Endothelial cell of umbilical vein (primary cell): ENCODE measurements around the gene LRRC59. TPM values are rescaled to one million over a fixed set of nuclear protein-coding genes. Genes with fewer than 3 reads are reported as not detected.

Experiments used
- BruUV-seq: library from RNA; stranded (reverse); fragments of 400-500 nt; replicated peaks from 2 replicates; lab custom pipeline; 2021; lab: Mats Ljungman, UMichigan
- CTCF ChIA-PET: fragments of 300-600, 350-600 bp; sonication (Branson Sonifier 250); formaldehyde crosslinking; loops from one replicate; lab custom pipeline; 2021; ENCODE audit warnings: antibody characterized with exemption, inconsistent platforms; lab: Charles Lee
- POLR2A ChIA-PET: fragments of 300-600, 350-600 bp; sonication (Branson Sonifier 250); formaldehyde crosslinking; loops from one replicate; lab custom pipeline; 2021; ENCODE audit warnings: antibody characterized with exemption, inconsistent platforms; lab: Charles Lee
- DNase-seq: peaks from one replicate; pipeline ENCODE4 v3.0.0-alpha.2; 2011; ENCODE audit warnings: low read depth, low spot score
- FAIRE-seq: peaks from 2 replicates; lab custom pipeline; 2011; peaks lifted over from hg19 to GRCh38; lab: Jason Lieb, UNC
- H2AFZ ChIP-seq: 2 replicates; pipeline ENCODE4 v1.6.0; 2012; ENCODE audit warnings: low read depth, low read length, control low read depth, inconsistent platforms
- H3K27ac ChIP-seq: 2 replicates; pipeline ENCODE4 v1.5.1; 2011; ENCODE audit warnings: low read depth, mild to moderate bottlenecking, control low read depth, low read length, moderate library complexity; ENCODE audit not compliant: insufficient read depth
- H3K27me3 ChIP-seq, 2 experiments: 2 replicates each; pipeline versions ENCODE4 v1.6.0 to v1.6.1; 2011; ENCODE audit warnings: low read length in 2 of 2, mixed read lengths in 1 of 2; ENCODE audit not compliant: control insufficient read depth in 2 of 2, insufficient read depth in 2 of 2
- H3K36me3 ChIP-seq, 2 experiments: 2 replicates in 1 of 2; 3 replicates in 1 of 2; pipeline ENCODE4 v1.5.1; 2011; ENCODE audit warnings: low read length in 2 of 2, mild to moderate bottlenecking in 1 of 2, moderate library complexity in 1 of 2; ENCODE audit not compliant: control insufficient read depth in 2 of 2, insufficient read depth in 2 of 2; ENCODE audit errors: extremely low read depth in 1 of 2
- H3K4me1 ChIP-seq: 3 replicates; pipeline ENCODE4 v1.5.1; 2011; ENCODE audit warnings: mild to moderate bottlenecking, low read length; ENCODE audit not compliant: control insufficient read depth, insufficient read depth; ENCODE audit errors: extremely low read depth
- H3K4me2 ChIP-seq: 2 replicates; pipeline ENCODE4 v1.6.1; 2011; ENCODE audit warnings: low read length, control low read depth, mixed read lengths; ENCODE audit not compliant: insufficient read depth
- H3K4me3 ChIP-seq, 3 experiments: fragments of 200-600 bp in 1 of 3; sonication (generic), shearing (Covaris generic) in 1 of 3; replicated peaks in 1 of 3; 2 replicates each; pipeline ENCODE4 v1.5.1; 2011 to 2016; ENCODE audit warnings: control low read depth in 3 of 3, low read length in 3 of 3, mild to moderate bottlenecking in 2 of 3, inconsistent platforms in 1 of 3, low read depth in 1 of 3, moderate library complexity in 1 of 3; ENCODE audit not compliant: insufficient read depth in 1 of 3
- H3K79me2 ChIP-seq: 2 replicates; pipeline ENCODE4 v1.6.0; 2012; ENCODE audit warnings: low read length, inconsistent platforms; ENCODE audit not compliant: control insufficient read depth, insufficient read depth
- H3K9ac ChIP-seq: replicated peaks from 2 replicates; pipeline ENCODE3; 2011; ENCODE audit warnings: low read length, control low read depth; ENCODE audit not compliant: insufficient read depth; ENCODE audit errors: extremely low read depth
- H3K9me1 ChIP-seq: replicated peaks from 3 replicates; pipeline ENCODE4 v1.6.0; 2011; ENCODE audit warnings: mild to moderate bottlenecking, low read length; ENCODE audit not compliant: control insufficient read depth, insufficient read depth; ENCODE audit errors: extremely low read depth
- H3K9me3 ChIP-seq: replicated peaks from 2 replicates; pipeline ENCODE4 v1.5.1; 2012; ENCODE audit warnings: low read length, inconsistent platforms; ENCODE audit not compliant: control insufficient read depth, insufficient read depth
- H4K20me1 ChIP-seq: replicated peaks from 2 replicates; pipeline ENCODE3; 2011; ENCODE audit warnings: mild to moderate bottlenecking, low read length; ENCODE audit not compliant: control insufficient read depth, insufficient read depth; ENCODE audit errors: extremely low read depth
- CTCF ChIP-seq, 2 donors: IDR thresholded peaks; 1 replicate in 1 of 2; 2 replicates in 1 of 2; pipeline ENCODE4 v1.5.1; 2011; ENCODE audit warnings: low read length in 2 of 2, mild to moderate bottlenecking in 2 of 2, moderate library complexity in 2 of 2, control low read depth in 1 of 2, inconsistent platforms in 1 of 2, low read depth in 1 of 2; ENCODE audit not compliant: insufficient read depth in 1 of 2; ENCODE audit errors: extremely low read depth in 1 of 2
- EZH2 ChIP-seq: IDR thresholded peaks from 2 replicates; pipeline ENCODE4 v1.6.1; 2012; ENCODE audit warnings: borderline replicate concordance, low read depth, mild to moderate bottlenecking, moderate library complexity, low read length, inconsistent platforms; ENCODE audit not compliant: severe bottlenecking
- GATA2 ChIP-seq: IDR thresholded peaks from 2 replicates; pipeline ENCODE4 v1.7.0; 2011; ENCODE audit warnings: low read depth, mild to moderate bottlenecking, moderate library complexity, mixed read lengths, low read length; ENCODE audit not compliant: insufficient read length, insufficient read depth
- MAX ChIP-seq: IDR thresholded peaks from 2 replicates; pipeline ENCODE4 v1.6.1; 2011; ENCODE audit not compliant: insufficient read depth, insufficient read length
- POLR2A ChIP-seq: IDR thresholded peaks from 2 replicates; pipeline ENCODE4 v1.6.1; 2012; ENCODE audit warnings: low read depth, mild to moderate bottlenecking, control low read depth, low read length
- dilution Hi-C: fragments of 300-500 bp; cut with MboI; formaldehyde crosslinking; loops from one replicate; pipeline ENCODE4 v1.15.0; 2019; ENCODE audit warnings: low sequenced_read_pairs; ENCODE audit not compliant: extremely low pct_ligation_motif_present
- intact Hi-C: fragments of 100-400 bp; cut with micrococcal nuclease; formaldehyde crosslinking; loops from one replicate; pipeline ENCODE4 v1.10.0; 2022
- polyA plus RNA-seq, 4 experiments: library from polyadenylated mRNA; depleted of rRNA in 3 of 4; stranded (reverse) in 3 of 4; unstranded in 1 of 4; fragments of >200 nt; gene quantifications; 2 replicates each; pipeline versions ENCODE4 v1.2.1 to v1.2.3, GENCODE V29; 2011 to 2012; ENCODE audit warnings: missing spikeins in 1 of 4
- total RNA-seq: library from RNA; stranded (reverse); gene quantifications from 2 replicates; pipeline ENCODE4 v1.2.3, GENCODE V29; 2021

LRRC59 gene
- total and polyA plus RNA-seq, 2 donors (not counting 3 experiments of a cell fraction or from before 2014, with no cell fraction given): 93.9 to 183 TPM

GRCh38 chr17:50381260-50381815, 16.0 kb downstream of the LRRC59 start:
- FAIRE-seq (no peak), DNase-seq (no peak)
- H3K9me3 ChIP-seq: no peaks in the 10 kb centered on the region
- intact Hi-C loops: no loop called here
- no peak overlapping the region for H3K4me3 ChIP-seq
- TF ChIP-seq CTCF (IDR thresholded peaks at IDR 0.05; ENCODE audit: extremely low read depth in 1 of 2, insufficient read depth in 1 of 2, low read depth in 1 of 2, low read length in 2 of 2) (no peak), EZH2 (no peak), GATA2 (no peak), MAX (no peak), POLR2A (no peak)
- H3K27me3 ChIP-seq: no peaks in the 10 kb centered on the region
- H3K4me1 ChIP-seq: no peaks in the 10 kb centered on the region
- TSS peak; percentile 29 for BruUV-seq
- ChIA-PET POLR2A (no interaction called here), CTCF (interaction anchor here (1.0 to 1.2 kb wide), 5 partner anchors 9 to 98 kb away, joined by 3 to 7 read pairs (median 3); partner anchors contain the start of gene LRRC59)
- H3K27ac ChIP-seq: no peak overlapping the region
- H3K9me1 ChIP-seq: no peaks in the 10 kb centered on the region
- no peaks in the 10 kb centered on the region for H3K79me2 ChIP-seq
- H3K9ac ChIP-seq: no peak overlapping the region
- H3K4me2 ChIP-seq: no peak overlapping the region
- peaks cover 2% of the 10 kb centered on the region for H4K20me1 ChIP-seq
- no peak overlapping the region for H2AFZ ChIP-seq
- dilution Hi-C loops: no loop called here
- H3K36me3 ChIP-seq: peaks cover 17 to 39% of the 10 kb centered on the region in 2 experiments
